ENCODE data around the gene MRPL1. TPM values are rescaled to one million over a fixed set of nuclear protein-coding genes. Genes with fewer than 3 reads are reported as not detected.
"Not testable (repeated sequence)": the region's sequence is repeated elsewhere in the genome, so short reads cannot be mapped to it uniquely, and the experiment has no call there.

Gene MRPL1
- total RNA-seq, 4 donors from 2014 or later: 12.1 to 25.9 (median 19.0) TPM

GRCh38 chr4:77930876-77931275 lies 68.2 kb downstream of the MRPL1 start:
- Histone ChIP-seq H3K4me3 (replicated peaks in 1 of 3) (no peak overlapping the region), H3K27me3 (no peaks in the 10 kb centered on the region), H3K9me3 (no peaks in the 10 kb centered on the region), H3K27ac (no peak overlapping the region), H3K4me1 (peaks cover 0 to 4% of the 10 kb centered on the region in 2 donors), H3K36me3 (no peaks in the 10 kb centered on the region)
- DNase-seq: no peak
- intact Hi-C loops (cut with DNase I): no loop called here
- no peak for TF ChIP-seq POLR2A (IDR thresholded peaks at IDR 0.05)
- no peak for TF ChIP-seq CTCF (IDR thresholded peaks at IDR 0.05)
- WGBS, 2 donors: 81 to 96% methylated on average over 4 of the region's 4 CpGs

GRCh38 chr4:77931452-77932135 lies 69.0 kb downstream of the MRPL1 start:
- WGBS, 2 donors: 89 to 90% methylated on average over 9 of the region's 9 CpGs
- intact Hi-C loops (cut with DNase I): no loop called here

GRCh38 chr4:77938560-77938959 lies 75.9 kb downstream of the MRPL1 start:
- Histone ChIP-seq H3K36me3 (no peaks in the 10 kb centered on the region), H3K9me3 (no peaks in the 10 kb centered on the region), H3K4me1 (no peaks in the 10 kb centered on the region), H3K27ac (no peak overlapping the region), H3K27me3 (no peaks in the 10 kb centered on the region), H3K4me3 (replicated peaks in 1 of 3) (no peak overlapping the region)
- TF ChIP-seq POLR2A (IDR thresholded peaks at IDR 0.05) (no peak), CTCF (IDR thresholded peaks at IDR 0.05) (no peak)
- 98 to 100% methylated on average over 1 of the region's 1 CpG for WGBS, 2 donors
- DNase-seq: no peak
- intact Hi-C loops (cut with DNase I): no loop called here

More at GRCh38 chr4:77931452-77932135, 69.0 kb downstream of the MRPL1 start:
- Histone ChIP-seq H3K4me3 (replicated peaks in 1 of 3) (no peak overlapping the region), H3K36me3 (no peaks in the 10 kb centered on the region), H3K4me1 (peaks cover 0 to 4% of the 10 kb centered on the region in 2 donors), H3K9me3 (no peaks in the 10 kb centered on the region), H3K27ac (no peak overlapping the region), H3K27me3 (no peaks in the 10 kb centered on the region)
- no peak for TF ChIP-seq CTCF (IDR thresholded peaks at IDR 0.05)
- no peak for TF ChIP-seq POLR2A (IDR thresholded peaks at IDR 0.05)
- no peak for DNase-seq

GRCh38 chr4:77945929-77946328 lies 83.3 kb downstream of the MRPL1 start:
- H3K27me3 ChIP-seq; intact Hi-C loops (cut with DNase I); H3K36me3 ChIP-seq; H3K4me1 ChIP-seq; DNase-seq; H3K27ac ChIP-seq; H3K9me3 ChIP-seq; H3K4me3 ChIP-seq (replicated peaks in 1 of 3): not testable (repeated sequence)
- 93 to 97% methylated on average over 10 of the region's 10 CpGs for WGBS, 2 donors

GRCh38 chr4:77950203-77950602 lies 87.6 kb downstream of the MRPL1 start:
- 93 to 95% methylated on average over 1 of the region's 1 CpG for WGBS, 2 donors
- Histone ChIP-seq H3K4me3 (replicated peaks in 1 of 3) (no peak overlapping the region), H3K4me1 (peaks cover 0 to 4% of the 10 kb centered on the region in 2 donors), H3K27me3 (no peaks in the 10 kb centered on the region), H3K9me3 (no peaks in the 10 kb centered on the region), H3K36me3 (no peaks in the 10 kb centered on the region), H3K27ac (no peak overlapping the region)
- intact Hi-C loops (cut with DNase I): no loop called here
- DNase-seq: no peak
- no peak for TF ChIP-seq POLR2A (IDR thresholded peaks at IDR 0.05)

GRCh38 chr4:77952457-77952856 lies 89.8 kb downstream of the MRPL1 start:
- H3K4me1 ChIP-seq: peaks cover 0 to 4% of the 10 kb centered on the region in 2 donors
- WGBS, 2 donors: 77 to 81% methylated on average over 5 of the region's 5 CpGs
- H3K4me3 ChIP-seq (replicated peaks in 1 of 3): no peak overlapping the region
- no peaks in the 10 kb centered on the region for H3K27me3 ChIP-seq
- intact Hi-C loops (cut with DNase I): no loop called here
- no peaks in the 10 kb centered on the region for H3K36me3 ChIP-seq
- H3K9me3 ChIP-seq: no peaks in the 10 kb centered on the region
- TF ChIP-seq CTCF (IDR thresholded peaks at IDR 0.05) (no peak), POLR2A (IDR thresholded peaks at IDR 0.05) (no peak)
- no peak overlapping the region for H3K27ac ChIP-seq
- DNase-seq: no peak

All from thyroid gland (tissue), 4 donors.